MV-4-11 (cell line): ENCODE data around the gene MARK3.
A peak's percentile ranks its signal among the peaks of the same experiment; 100 is the strongest.

Source experiments
- DNase-seq: peaks from one replicate; lab custom pipeline; 2025; lab: John Stamatoyannopoulos, UW

Gene MARK3

DNA sequence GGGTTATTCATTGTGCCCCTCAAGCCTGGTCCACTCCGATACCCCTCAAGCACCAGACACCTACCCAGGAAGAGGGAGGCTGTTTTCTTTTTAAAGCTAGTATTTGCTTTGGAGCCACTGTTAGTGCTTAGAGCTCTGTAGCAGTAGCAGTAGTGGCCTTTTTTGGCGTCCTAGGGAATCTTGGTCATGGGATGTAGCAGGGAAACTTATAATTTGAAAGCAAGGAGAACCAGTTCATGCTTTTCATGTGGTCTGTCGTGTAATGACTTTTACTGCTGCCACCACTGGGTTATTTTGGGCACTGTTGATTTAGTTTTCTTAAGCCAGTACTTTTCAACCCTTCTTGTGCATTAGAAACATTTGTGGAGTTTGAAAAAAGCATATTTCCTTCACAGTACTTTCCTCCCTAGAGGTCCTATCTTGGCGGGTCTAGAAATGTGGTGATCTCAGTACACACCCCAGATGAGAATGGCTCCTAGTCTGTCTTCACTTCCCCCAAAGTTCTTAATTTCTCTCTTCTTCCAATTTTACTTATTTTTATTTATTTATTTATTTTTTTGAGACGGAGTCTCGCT, 49.7 kb downstream of the MARK3 start:
- DNase-seq = peak; percentile 32

DNA sequence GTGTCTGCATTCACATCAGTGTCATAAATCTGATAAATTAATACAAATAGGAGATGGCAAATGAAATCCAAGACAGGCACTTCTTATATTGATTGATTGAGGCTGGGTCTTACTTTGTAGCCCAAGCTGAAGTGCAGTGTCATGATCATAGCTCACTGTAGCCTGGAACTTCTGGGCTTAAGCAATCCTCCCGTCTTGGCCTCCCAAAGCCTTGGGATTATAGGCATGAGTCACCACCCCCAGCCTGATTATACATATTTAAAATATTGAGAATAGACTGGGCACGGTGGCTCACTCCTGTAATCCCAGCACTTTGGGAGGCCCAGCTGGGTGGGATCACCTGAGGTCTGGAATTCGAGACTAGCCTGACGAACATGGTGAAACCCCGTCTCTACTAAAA, 51.3 kb downstream of the MARK3 start:
- peak; percentile 31 for DNase-seq

DNA sequence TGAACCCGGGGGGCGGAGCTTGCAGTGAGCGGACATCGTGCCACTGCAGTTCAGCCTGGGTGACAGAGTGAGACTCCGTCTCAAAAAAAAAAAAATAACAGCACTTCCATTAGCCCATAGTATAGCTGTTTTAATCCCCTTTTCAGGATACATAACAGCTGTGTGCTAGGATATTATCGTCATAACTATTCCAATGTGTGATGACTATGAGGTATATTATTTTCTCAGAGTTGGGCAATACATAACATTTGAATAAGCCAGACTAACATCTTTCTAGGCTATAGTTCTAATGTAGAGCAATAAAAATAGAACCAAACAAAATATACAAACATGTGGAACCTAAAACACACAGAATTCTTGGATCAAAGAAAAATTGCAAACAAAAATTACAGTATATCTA, 57.1 kb downstream of the MARK3 start:
- DNase-seq = no peak

DNA sequence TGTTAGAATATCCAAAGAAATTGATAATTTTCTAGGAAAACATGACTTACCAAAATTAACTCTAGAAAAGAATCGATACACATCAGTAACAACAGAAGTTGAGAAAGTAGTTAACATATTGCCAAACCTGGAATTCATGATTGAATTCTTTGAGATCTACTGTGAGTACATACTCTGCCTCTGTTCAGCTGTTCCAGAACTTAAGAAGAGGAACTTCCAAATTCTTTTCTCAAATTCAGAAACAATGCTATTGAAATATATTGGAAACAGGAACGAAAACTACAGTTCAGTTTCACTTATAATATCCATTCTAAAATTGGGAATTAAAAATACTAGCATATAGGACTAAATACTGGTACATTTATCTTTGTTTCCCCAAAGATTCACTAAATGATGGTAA, 57.9 kb downstream of the MARK3 start:
- DNase-seq = peak; percentile 79

DNA sequence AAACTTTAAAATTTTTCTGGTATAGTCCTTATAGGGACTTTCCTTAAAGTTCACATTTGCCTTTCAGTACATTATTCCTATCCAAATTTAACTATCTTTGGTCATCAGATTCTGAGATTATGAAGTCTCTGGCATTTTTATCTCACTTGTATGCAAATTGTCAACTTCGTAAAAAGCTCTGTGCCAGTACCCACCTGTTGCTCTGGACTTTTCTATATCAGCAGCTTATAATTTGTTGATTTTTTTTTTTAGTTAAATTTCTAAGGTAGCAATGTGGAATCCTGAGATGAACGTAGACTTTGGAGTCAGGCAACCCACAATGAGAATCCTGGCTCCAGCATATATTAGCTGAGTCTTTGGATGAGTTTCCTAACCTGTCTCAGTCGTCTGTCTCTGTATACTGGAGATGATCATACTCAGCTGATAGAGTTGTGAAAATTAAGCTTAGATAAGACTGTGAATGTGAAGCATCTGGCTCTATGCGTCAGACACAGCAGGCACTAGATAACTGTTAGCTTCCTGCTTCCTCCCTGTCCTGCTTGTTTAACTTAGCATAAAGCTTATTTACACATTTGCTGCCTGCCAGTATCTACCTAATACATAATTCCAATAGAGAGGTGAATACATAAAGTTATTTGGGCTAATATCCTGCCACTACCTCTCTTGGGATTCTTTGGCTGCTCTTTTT, 59.8 kb downstream of the MARK3 start:
- no peak for DNase-seq

DNA sequence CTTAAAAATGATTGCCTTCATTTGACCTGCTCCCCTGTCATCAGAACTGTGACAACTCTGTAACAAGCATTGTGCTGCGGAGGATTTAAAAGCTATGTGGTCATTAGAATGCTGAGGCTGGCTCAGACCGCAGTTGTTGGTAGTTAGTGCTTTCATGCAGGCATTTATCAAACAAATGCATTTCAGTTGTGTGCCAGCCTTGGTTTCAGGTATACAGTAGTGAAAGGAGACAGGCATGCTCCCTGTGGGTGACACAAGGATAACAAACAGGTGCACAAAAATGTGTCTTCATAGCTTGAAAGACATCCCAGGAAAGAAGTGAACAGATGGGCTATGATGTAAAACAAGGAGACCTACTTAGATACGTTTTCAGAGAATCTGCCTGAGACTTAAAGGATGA, 60.6 kb downstream of the MARK3 start:
- DNase-seq = no peak

DNA sequence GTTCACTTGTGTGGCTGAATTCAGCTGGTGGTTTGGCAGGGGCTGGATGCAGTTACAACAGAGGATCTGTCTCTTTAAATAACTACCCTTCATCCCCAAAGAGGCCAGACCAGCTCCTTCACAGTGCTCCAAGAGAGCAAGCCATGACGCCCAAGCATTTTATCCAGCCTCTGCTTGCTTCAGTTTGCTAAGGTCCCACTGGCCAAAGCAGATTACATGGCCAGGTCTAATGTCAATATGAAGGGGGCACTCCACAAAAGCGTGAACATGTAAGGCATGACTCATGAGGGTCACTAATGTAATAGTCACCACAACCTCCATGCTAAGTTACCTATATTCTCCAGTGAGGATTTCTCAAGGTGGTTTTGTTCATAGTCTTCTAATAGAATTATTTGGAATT, 62.9 kb downstream of the MARK3 start:
- DNase-seq = no peak

DNA sequence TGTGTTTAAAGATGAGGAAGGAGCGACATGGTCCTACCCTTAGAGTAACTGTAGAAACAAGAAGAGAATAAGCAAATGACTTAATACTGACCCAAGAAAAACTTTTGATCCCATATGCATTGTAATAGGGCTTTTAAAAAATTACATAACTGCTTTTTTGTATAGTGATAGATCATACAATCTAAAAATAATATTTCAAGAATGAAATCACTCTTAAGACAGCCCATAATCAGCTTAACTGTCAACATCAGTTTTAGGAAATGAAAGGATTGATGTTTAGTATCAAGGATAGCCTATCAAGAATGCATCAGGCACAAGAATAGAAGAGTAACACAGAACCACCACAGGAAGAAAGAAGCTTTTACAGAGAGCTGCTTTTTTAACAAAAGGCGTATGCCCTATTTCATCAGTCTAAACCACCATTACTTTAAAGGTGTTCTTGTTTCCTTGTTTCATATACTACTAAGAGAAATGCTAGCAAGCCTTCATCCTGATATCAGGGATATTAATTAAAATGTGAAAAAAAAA, 64.5 kb downstream of the MARK3 start:
- no peak for DNase-seq

DNA sequence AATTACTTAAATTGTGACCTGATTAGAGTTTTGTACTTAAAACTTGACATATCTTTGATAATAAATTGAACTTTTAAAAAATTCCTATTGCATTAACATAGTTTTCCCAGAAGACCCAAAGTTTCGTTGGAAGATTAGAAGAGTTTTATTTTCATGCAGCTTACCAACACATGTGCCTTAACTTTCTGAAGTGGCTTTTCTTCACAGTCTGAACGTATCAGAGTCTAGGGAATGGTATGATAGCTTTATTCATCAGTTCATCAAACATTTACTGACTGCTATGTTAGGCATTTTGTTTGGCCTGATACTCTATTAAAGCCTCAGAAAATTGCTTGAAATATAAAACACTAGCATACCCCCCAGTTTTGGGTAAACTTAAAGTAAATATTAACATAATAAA, 65.2 kb downstream of the MARK3 start:
- no peak for DNase-seq

DNA sequence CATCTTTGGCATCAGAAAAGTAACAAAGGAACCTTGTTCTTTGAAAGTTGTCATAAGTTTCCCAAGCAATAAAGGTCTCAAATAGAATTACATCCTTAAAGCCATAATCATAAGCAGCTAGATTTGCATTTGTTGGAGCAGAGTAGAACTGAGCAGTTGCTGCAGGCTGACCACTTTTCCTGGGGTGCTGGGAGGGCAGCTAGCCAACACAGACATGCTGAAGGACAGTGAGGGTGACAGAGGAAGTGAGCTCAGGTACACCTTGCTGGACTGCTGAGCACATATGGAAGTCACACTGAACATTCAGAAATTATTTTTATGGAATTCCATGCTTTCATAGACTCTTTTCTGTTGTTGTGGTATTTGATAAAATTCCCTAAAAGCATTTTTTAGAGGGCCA, 66.2 kb downstream of the MARK3 start:
- no peak for DNase-seq

DNA sequence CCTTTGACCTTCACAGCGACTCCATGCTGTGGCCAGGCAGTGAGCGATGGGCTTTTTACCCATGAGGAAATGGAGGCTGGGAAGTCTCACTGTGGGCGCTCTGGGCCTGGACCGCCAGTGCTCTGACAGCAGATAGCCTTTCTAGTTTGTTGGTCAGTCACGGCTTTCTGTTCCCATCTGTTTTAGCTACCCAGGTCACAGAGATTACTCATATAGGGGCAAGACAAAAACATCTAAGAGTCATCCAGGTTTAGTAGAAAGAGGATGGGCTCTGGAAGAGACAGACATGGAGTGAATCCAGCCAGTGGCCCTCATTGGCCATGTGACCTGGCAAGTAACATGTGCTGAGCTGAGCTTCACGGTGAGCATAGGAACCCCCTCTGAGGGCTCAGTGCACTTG, 68.6 kb downstream of the MARK3 start:
- DNase-seq = no peak

DNA sequence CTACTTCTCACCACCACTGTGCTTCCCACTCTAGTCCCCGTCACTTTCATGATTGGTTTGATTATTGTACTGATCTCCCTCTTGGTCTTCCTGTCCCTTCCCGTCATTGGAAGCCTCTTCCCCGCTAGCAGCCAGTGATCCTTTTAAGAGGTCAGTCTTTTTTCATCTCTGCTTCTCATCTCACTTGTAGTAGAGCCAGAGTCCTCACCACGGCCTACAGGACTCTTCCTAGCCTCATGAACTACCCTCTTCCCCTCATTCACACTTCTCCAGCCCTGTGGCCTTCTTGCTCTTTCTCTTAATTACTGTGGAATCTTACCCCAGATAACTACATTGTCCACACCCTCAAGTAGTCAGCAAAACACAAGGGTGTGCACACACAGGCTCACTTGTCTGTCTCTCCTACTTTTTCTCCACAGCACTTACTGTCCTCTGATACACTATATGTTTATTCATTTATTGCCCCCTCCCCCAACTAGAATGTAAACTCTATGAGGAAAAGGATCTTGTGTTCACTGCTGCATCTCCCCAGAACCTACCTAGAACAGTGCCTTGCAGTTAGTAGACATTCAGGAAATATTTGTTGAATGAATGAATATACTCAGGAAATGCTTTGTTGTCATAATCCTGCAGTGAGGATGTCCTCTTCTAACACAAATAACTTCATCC, 71.1 kb downstream of the MARK3 start:
- DNase-seq = no peak

DNA sequence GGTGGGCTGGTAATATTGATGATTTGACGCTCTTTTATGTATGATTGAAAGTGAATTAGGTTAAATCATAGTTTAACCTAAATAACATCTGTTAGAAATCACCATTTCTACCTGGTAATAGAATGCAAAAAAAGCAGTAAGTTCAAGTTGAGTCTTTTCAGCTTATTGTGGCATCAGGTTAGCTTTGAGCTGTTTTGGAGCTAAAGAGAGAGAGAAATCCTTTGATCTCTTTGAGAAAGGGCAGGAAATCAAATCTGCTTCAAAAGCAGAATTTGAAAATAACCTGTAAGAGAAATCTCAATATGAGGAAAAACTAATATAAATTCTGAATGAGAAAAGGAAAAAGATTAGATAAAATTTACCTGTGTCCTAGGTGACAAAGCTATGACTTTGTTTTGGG, 75.2 kb downstream of the MARK3 start:
- DNase-seq = no peak

DNA sequence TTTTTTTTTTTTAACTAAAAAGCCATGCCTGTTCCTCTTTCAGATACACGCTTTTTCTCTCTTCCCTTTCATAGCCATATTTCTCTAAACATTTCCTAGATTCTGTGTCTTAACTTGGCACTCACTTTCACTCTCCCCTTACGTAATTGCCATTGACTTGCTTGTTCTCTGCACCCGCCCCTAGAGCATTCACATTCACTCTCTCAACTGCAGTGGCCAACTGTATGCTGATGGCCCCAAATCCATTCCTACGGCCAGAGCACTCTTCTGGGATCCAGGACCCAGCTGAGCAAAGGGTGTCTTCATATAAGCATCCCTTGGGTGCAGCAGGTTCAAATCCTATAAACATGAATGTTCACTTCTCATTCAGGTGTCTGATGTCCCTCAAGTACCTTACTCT, 77.9 kb downstream of the MARK3 start:
- DNase-seq = peak; percentile 76

DNA sequence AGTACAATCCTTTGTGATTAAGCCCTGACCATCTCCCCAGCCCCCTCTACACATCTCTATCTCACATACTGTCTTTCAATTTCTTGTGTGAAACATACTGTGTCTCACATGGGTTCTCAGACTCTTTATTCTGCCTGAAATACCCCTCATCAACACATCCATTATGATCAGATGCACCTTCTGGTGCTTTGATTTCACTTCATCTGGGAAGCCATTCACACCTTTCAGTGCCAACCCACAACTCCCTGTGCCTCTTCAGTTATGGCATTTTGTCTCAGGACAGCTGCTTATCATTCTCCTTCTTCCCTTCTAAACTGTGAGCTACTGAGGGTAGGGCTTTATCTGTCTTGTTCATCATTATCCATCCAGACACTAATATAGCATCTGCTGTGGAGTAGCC, 78.6 kb downstream of the MARK3 start:
- DNase-seq = no peak

DNA sequence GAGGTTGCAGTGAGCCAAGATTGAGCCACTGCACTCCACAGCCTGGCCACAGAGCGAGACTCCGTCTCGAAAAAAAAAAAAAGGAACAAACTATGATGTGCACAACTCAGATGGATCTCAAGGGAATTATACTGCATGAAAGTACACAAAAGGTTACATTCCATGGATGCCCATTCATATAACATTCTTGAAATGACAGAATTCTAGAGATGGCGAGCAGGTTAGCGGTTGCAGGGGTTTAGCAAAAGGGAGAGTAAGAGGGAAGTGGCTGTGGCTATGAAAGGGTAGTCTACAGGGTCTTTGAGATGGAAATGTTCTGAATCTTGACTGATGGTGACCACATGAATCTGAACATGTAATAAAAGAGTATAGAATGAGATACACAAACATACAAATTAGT, 87.7 kb downstream of the MARK3 start:
- no peak for DNase-seq

DNA sequence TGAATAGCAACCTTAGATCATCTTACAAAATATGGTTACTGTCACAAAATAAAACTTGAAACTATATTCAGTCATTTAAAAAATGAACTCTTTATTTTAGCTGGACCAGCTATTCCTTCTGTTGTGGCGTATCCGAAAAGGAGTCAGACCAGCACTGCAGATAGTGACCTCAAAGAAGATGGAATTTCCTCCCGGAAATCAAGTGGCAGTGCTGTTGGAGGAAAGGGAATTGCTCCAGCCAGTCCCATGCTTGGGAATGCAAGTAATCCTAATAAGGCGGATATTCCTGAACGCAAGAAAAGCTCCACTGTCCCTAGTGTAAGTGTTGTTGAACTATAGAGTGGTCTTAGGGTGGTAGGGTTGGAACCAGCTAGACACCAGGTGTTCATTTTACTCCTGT, 89.7 kb downstream of the MARK3 start:
- DNase-seq = no peak

DNA sequence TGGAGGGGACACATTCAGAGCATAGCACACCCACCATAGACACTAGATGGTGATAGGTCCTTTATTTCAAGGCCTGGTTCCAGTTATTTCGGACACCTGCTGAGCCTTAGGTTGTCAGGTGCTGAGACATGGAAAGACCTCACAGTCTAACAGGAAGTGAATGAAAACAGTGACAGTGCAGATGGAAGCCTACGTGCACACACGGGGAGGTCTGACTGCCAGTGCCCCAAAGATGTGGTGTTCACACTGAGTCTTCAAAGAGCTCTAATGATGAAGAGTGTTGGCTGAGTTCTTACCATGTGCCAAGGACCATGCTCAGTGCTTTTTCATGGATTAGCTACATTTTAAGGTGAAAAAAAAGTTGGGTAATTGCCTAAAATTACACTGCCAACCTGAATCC, 90.8 kb downstream of the MARK3 start:
- DNase-seq = no peak

DNA sequence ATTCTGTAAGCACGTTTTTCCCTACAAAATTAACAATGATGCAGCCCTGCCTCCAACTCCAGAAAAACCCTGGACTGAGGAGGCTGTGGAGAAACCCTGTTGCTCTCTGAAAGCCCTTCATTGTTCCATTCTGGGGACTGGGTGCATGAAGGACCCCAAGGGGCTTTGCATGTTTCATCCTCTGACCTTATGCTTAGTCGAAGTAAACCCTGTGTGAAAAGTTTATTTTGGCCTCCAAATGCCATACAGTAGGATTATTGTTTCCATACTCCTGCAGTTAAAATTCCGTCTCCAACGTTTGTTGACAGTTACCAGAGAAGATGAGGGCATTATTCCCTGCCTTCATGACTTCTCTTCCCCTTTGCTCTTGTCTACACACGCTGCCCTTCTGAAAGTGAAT, 91.4 kb downstream of the MARK3 start:
- DNase-seq = no peak

DNA sequence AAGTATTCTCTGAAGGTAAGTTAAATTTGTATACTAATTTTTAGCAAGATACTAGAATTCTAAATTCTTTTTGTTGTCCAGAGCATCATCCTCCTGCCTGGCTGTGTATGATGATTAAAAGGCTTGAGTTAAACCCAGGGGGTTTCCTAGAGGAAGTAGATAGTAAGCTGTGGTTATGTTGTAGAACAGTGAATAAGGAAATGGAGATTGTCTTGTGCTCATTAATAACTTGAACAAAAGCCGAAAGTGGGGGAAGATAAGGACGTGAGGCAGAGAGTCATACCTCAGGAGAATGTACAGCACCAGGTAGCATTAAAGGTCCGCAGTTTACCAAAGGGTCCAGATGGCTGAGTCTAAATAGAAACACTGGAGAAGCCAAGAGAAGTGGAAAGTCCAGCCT, 95.4 kb downstream of the MARK3 start:
- DNase-seq = peak; percentile 79

DNA sequence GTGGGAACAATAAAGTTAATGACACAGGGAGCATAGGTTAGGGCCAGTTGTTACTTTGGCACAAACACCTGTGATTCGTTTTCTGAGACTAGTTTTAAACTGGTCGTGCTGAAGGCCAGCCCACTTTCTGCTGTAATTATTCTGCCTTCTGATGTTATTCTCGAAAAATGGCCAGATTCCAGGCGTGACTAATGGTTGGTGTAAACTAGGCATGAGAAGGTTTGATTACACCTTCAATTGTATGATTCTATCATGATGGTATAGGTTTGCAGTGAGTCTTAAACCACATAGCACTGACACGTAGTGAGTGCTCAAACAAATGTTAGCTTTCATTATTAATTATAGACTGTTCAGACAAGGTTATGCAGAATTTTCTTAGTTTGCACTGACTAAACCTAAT, 98.4 kb downstream of the MARK3 start:
- DNase-seq = no peak

DNA sequence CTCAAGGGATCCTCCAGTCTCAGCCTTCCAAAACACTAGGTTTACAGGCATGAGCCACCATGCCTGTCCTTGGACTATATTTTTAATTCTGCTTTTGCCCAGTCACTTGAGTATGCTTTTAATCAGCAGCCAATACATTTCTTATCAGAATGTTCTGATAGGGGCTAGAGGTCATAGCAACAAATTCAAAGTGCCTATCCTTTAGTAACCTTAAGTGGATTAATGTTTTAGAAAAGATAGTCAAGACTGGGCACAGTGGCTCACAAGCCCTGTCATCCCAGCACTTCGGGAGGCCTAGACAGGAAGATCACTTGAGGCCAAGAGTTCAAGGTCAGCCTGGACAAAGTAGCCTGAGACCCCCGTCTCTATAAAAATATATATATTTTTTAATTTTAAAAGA, 100.3 kb downstream of the MARK3 start:
- no peak for DNase-seq

DNA sequence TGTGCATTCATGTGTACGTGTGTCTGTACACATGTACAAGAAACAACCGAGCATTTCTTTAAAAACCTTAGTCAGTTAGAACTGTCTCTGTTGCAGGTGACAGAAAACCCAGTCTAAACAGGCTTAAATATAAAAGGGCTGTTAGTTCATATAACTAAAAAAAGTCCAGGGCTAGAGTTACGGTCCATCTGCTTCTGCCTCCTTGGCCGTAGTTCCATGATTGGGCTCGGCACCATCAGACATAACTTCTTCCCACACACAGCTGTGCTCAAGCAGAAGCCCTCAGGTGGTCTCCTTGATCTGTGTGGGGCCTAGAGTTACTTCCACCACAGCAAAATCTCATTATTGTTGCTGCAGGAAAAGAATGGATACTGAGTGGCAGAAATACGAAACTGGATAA, 102.9 kb downstream of the MARK3 start:
- DNase-seq = no peak

DNA sequence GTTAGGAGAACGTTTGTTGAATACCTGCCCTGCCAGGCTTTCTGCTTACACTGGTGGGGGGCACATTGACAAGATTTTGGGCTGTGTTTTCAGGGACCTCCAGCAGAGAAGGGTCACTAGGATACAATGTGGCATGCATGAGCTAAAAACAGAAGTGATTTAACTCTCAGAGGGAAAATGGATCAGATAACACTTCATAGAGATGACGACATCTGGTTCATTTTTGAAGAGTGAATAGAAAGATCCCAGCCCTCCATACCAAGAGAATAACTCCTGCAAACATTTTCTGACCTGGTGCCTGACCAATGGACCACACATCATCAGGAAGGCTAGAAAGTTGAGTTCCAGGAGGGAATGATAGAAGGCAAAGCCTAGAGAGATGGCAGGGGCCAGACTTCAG, 103.7 kb downstream of the MARK3 start:
- no peak for DNase-seq
